Mesothelial cell of epicardium (in vitro differentiated cells): ENCODE measurements around the gene TEX2. TPM values are rescaled to one million over a fixed set of nuclear protein-coding genes. Genes with fewer than 3 reads are reported as not detected.

Source experiments
- DNase-seq, 2 experiments: peaks; one replicate each; pipeline ENCODE4 v3.0.0; 2021; ENCODE audit warnings: low spot score in 2 of 2; ENCODE audit not compliant: unreplicated experiment in 2 of 2
- H3K27ac Mint-ChIP-seq: 2 replicates; pipeline ENCODE4 v1.8.0; 2021; ENCODE audit warnings: mixed read lengths
- H3K27me3 Mint-ChIP-seq: 2 replicates; pipeline ENCODE4 v1.8.0; 2021; ENCODE audit warnings: low read depth, mixed read lengths
- H3K36me3 Mint-ChIP-seq: 2 replicates; pipeline ENCODE4 v1.8.0; 2021; ENCODE audit warnings: mixed read lengths
- H3K4me1 Mint-ChIP-seq: 2 replicates; pipeline ENCODE4 v1.8.0; 2021; ENCODE audit warnings: mixed read lengths
- H3K4me3 Mint-ChIP-seq: 2 replicates; pipeline ENCODE4 v1.8.0; 2021; ENCODE audit warnings: mild to moderate bottlenecking, moderate library complexity, mixed read lengths
- H3K9me3 Mint-ChIP-seq: 2 replicates; pipeline ENCODE4 v1.8.0; 2021; ENCODE audit warnings: mixed read lengths
- CTCF ChIP-seq: fragments of 200-600 bp; sonication (generic); IDR thresholded peaks from one replicate; pipeline ENCODE4 v1.5.0; 2021; ENCODE audit warnings: antibody characterized with exemption; ENCODE audit not compliant: unreplicated experiment
- total RNA-seq: library from RNA; stranded (reverse); gene quantifications from 3 replicates; pipeline ENCODE4 v1.2.1, GENCODE V29; 2021

The TEX2 gene
- total RNA-seq, 1 donor from 2014 or later: 27.1 TPM

- no peaks in the 10 kb centered on the region for H3K27me3 Mint-ChIP-seq
- no peak for TF ChIP-seq CTCF
- H3K4me3 Mint-ChIP-seq: no peak overlapping the region
- H3K27ac Mint-ChIP-seq: no peak overlapping the region
- H3K4me1 Mint-ChIP-seq: peaks cover 43% of the 10 kb centered on the region
- no peaks in the 10 kb centered on the region for H3K9me3 Mint-ChIP-seq
- peaks cover 23% of the 10 kb centered on the region for H3K36me3 Mint-ChIP-seq
- DNase-seq: no peak
These were observed 113.9 kb downstream of the TEX2 start for GRCh38 chr17:64149196-64149595.

GRCh38 chr17:64148699-64149098, 114.4 kb downstream of the TEX2 start:
- no peak overlapping the region for H3K4me3 Mint-ChIP-seq
- no peak for DNase-seq
- peak overlapping the region; percentile 74 for H3K27ac Mint-ChIP-seq
- peaks cover 23% of the 10 kb centered on the region for H3K36me3 Mint-ChIP-seq
- H3K4me1 Mint-ChIP-seq: peaks cover 40% of the 10 kb centered on the region
- H3K27me3 Mint-ChIP-seq: no peaks in the 10 kb centered on the region
- H3K9me3 Mint-ChIP-seq: no peaks in the 10 kb centered on the region
- TF ChIP-seq CTCF: no peak

DNA sequence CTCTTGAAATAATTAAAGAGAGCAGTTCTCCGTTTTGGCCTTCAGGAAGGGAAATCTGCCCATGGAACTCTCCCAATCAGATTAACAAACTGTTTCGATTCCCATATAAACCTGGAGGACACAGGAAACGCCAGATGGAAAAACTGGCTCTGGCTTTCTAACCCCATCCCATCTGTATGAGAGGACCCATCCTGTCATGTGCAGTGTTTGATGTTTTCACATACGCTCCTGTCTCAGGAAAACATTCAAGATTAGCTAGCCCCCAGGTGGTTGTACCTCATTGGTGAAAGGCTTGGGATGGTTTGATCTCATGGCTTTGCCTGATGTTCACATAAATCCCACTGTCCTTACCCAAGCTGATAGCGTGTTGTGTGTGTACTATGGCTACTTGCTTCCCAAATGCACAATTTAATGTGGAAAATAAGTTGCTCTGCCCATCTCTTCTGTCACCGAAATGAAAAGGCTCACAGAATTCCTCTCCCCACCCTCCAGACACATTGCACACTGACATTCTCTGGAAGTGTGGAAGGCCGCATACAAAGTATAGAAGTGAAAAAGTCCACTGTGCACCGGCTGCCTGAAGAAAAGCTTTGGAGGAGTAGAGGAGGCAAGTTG, 114.9 kb downstream of the TEX2 start:
- no peaks in the 10 kb centered on the region for H3K9me3 Mint-ChIP-seq
- no peak for TF ChIP-seq CTCF
- H3K4me3 Mint-ChIP-seq: peak overlapping the region; percentile 26
- DNase-seq: no peak
- peaks cover 40% of the 10 kb centered on the region for H3K4me1 Mint-ChIP-seq
- peaks cover 23% of the 10 kb centered on the region for H3K36me3 Mint-ChIP-seq
- H3K27ac Mint-ChIP-seq: peak overlapping the region; percentile 74
- no peaks in the 10 kb centered on the region for H3K27me3 Mint-ChIP-seq

DNA sequence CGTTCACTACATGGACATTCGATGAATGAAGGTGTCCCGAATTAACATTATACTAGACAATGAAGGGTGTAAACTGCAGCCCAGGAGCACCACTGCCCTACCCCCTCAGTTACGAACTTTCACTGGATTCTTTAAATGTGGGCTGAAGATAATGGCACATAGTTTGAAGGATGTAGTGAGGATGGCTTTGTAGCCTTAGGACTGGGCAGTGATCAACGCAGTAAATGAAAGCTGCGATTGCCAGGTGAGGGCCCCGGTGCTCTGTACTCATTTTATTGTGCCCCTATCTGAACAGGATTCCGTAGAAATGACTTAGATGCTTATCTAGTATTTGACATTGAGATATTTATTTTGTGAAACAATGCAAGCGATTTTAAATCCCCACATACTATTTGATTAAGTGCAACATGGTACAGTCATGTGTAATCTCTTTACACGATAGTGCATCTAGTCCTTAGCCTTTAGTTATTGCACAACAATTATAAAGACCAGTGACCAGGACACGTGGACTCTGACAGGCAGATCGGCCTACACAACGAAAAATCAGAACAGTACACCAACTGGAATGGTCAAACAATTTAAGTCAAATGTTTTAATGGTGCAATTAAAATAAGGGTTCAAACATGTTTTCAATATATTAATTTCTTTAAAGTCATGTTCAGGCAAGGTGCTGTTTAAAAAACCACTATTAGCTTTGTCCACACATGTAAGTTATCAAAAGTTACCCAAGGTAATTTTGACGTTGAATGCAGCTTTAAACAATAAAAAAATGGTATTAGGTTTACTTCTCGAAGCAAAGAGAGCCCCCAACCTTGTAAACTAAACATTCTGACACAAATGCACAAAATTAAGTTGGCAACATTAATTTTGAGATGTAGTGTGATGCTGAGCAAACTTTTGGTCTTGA, 115.7 kb downstream of the TEX2 start:
- no peak for DNase-seq
- no peak for TF ChIP-seq CTCF
- Mint-ChIP-seq H3K9me3 (no peaks in the 10 kb centered on the region), H3K4me3 (peak overlapping the region; percentile 26), H3K36me3 (peaks cover 16% of the 10 kb centered on the region), H3K27me3 (no peaks in the 10 kb centered on the region), H3K27ac (no peak overlapping the region), H3K4me1 (peaks cover 33% of the 10 kb centered on the region)

DNA sequence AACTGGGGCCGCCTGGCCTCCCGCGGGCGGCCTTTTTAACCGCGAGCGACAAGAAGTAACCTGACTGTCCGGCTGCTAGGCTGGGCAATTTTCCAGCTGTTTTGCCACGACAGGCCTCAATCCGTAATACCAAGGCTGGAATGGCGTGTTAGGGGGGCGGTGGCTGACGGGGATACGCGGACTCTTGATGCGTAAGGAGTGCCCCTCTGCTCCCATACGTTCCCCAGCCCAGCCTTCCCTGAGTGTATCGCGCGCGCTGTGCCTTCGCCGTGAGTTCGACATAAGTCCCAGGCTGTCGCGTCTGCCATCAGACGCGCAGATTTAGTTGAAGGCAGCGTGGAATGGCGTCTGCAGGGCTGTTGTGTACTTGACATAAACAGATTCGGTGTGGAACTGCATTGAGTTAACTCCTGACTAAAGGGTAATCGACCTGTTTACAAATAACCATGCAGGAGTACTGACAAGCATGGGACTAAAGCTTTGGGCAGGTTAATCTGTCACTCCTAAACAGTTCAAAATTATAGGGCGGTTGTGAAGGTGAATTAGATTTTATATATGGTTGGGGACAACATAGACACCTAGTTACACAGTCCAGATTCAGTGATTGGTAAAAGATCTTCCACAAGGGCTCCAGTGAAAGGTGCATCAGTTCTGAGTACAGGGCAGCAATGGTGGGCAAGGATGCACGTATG, 116.5 kb downstream of the TEX2 start:
- Mint-ChIP-seq H3K4me1 (peaks cover 30% of the 10 kb centered on the region), H3K27me3 (no peaks in the 10 kb centered on the region), H3K9me3 (no peaks in the 10 kb centered on the region), H3K36me3 (peaks cover 11% of the 10 kb centered on the region), H3K27ac (no peak overlapping the region), H3K4me3 (no peak overlapping the region)
- TF ChIP-seq CTCF: no peak
- peak; percentile 28 to 56 for DNase-seq
